ENCODE results near the gene KRTAP12-4.
"Not testable (repeated sequence)": the region's sequence is repeated elsewhere in the genome, so short reads cannot be mapped to it uniquely, and the experiment has no call there.

Gene KRTAP12-4

GRCh38 chr21:44650973-44651675, 3.3 kb downstream of the KRTAP12-4 start:
- DNase-seq (ENCODE audit: low read depth) = no peak
- TF ChIP-seq CTCF (IDR thresholded peaks at IDR 0.05; ENCODE audit: control insufficient read depth, insufficient read depth, low read depth, low read length, missing control alignments) = no peak
- H3K4me3 ChIP-seq (ENCODE audit: control insufficient read depth, low read depth, low read length) = no peak overlapping the region

- DNase-seq (ENCODE audit: low read depth) = no peak
- H3K4me3 ChIP-seq (ENCODE audit: control insufficient read depth, low read depth, low read length) = no peak overlapping the region
- TF ChIP-seq CTCF (IDR thresholded peaks at IDR 0.05; ENCODE audit: control insufficient read depth, insufficient read depth, low read depth, low read length, missing control alignments) = no peak
These were observed 4.0 kb downstream of the KRTAP12-4 start for GRCh38 chr21:44650265-44650972.

GRCh38 chr21:44649521-44650100, 4.8 kb downstream of the KRTAP12-4 start:
- no peak for TF ChIP-seq CTCF (IDR thresholded peaks at IDR 0.05; ENCODE audit: control insufficient read depth, insufficient read depth, low read depth, low read length, missing control alignments)
- no peak for DNase-seq (ENCODE audit: low read depth)
- no peak overlapping the region for H3K4me3 ChIP-seq (ENCODE audit: control insufficient read depth, low read depth, low read length)

- TF ChIP-seq CTCF (IDR thresholded peaks at IDR 0.05; ENCODE audit: control insufficient read depth, insufficient read depth, low read depth, low read length, missing control alignments) = no peak
- no peak overlapping the region for H3K4me3 ChIP-seq (ENCODE audit: control insufficient read depth, low read depth, low read length)
- no peak for DNase-seq (ENCODE audit: low read depth)
These were observed 5.7 kb downstream of the KRTAP12-4 start for GRCh38 chr21:44648557-44649311.

GRCh38 chr21:44647222-44647552, 7.3 kb downstream of the KRTAP12-4 start:
- H3K4me3 ChIP-seq (ENCODE audit: control insufficient read depth, low read depth, low read length) = no peak overlapping the region
- TF ChIP-seq CTCF (IDR thresholded peaks at IDR 0.05; ENCODE audit: control insufficient read depth, insufficient read depth, low read depth, low read length, missing control alignments) = no peak
- DNase-seq (ENCODE audit: low read depth) = no peak

- not testable (repeated sequence) for H3K4me3 ChIP-seq (ENCODE audit: control insufficient read depth, low read depth, low read length); DNase-seq (ENCODE audit: low read depth)
These were observed 7.9 kb downstream of the KRTAP12-4 start, which contains the start of gene KRTAP10-11 for GRCh38 chr21:44646366-44647221. KRTAP10-11 (plus strand) TSS chr21:44646414; CDS start chr21:44646459, 45 bp downstream.
